ENCODE data around the gene NABP2. TPM values are rescaled to one million over a fixed set of nuclear protein-coding genes. Genes with fewer than 3 reads are reported as not detected.
A peak's percentile ranks its signal among the peaks of the same experiment; 100 is the strongest.

Gene NABP2
- total RNA-seq (2022) (55.5 and 63.3 TPM in 2 replicates), Bru-seq, nascent RNA (percentile 62 among the genes with signal in this experiment), BruChase-seq, experiment 1, labeled RNA remaining after a 6-hour chase (percentile 88 among the genes with signal in this experiment), BruChase-seq, experiment 2, labeled RNA remaining after a 2-hour chase (percentile 75 among the genes with signal in this experiment)
- long read RNA-seq, transcript NABP2-203 (6 exons, 1,775 nt): minor isoform, 9 of 60 reads
- long read RNA-seq, transcript NABP2-201 (7 exons, 1,417 nt): major isoform, 39 of 60 reads
- long read RNA-seq, partial matches to known transcripts: 1 of 60 reads
- long read RNA-seq, other reads (novel, unspliced or antisense): 8 of 60 reads

- intact Hi-C loops (cut with micrococcal nuclease; ENCODE audit: unreplicated experiment): loop anchor here (1.0 kb wide), 1 partner anchor 105 kb away; no protein-coding TSS in a partner anchor
- CTCF ChIA-PET: interaction anchor here (0.6 kb wide), 1 partner anchor 264 kb away, joined by 3 read pairs; the partner anchor contains the start of gene GLS2
- no TSS peak for BruUV-seq (replicated peaks)
Observed at GRCh38 chr12:56224102-56224701, at the start of gene NABP2. NABP2 (plus strand) TSS chr12:56224342; CDS start chr12:56224857, 515 bp downstream.

GRCh38 chr12:56178347-56178746 lies 45.8 kb upstream of the NABP2 start:
- Mint-ChIP-seq H3K4me1 (ENCODE audit: low read depth, unreplicated experiment) (no peaks in the 10 kb centered on the region), H3K27ac (ENCODE audit: unreplicated experiment) (no peak overlapping the region), H3K4me3 (ENCODE audit: low read depth, unreplicated experiment) (no peak overlapping the region), H3K36me3 (ENCODE audit: insufficient read depth, unreplicated experiment) (peaks cover 66% of the 10 kb centered on the region), H3K9me3 (ENCODE audit: low read depth, unreplicated experiment) (no peaks in the 10 kb centered on the region), H3K27me3 (ENCODE audit: unreplicated experiment) (no peaks in the 10 kb centered on the region)
- no peak for DNase-seq
- CTCF ChIA-PET: no interaction called here
- intact Hi-C loops (cut with micrococcal nuclease; ENCODE audit: unreplicated experiment): no loop called here
- no peak for TF ChIP-seq CTCF (IDR thresholded peaks at IDR 0.05; ENCODE audit: unreplicated experiment)
- no TSS peak for BruUV-seq (replicated peaks)

More at GRCh38 chr12:56224102-56224701, at the start of gene NABP2:
- Mint-ChIP-seq H3K4me1 (ENCODE audit: low read depth, unreplicated experiment) (peaks cover 17% of the 10 kb centered on the region), H3K36me3 (ENCODE audit: insufficient read depth, unreplicated experiment) (peaks cover 56% of the 10 kb centered on the region), H3K9me3 (ENCODE audit: low read depth, unreplicated experiment) (no peaks in the 10 kb centered on the region), H3K4me3 (ENCODE audit: low read depth, unreplicated experiment) (peak within 1 kb of the TSS; percentile 78), H3K27ac (ENCODE audit: unreplicated experiment) (peak within 1 kb of the TSS; percentile 73), H3K27me3 (ENCODE audit: unreplicated experiment) (no peaks in the 10 kb centered on the region)
- peak; percentile 95 for TF ChIP-seq CTCF (IDR thresholded peaks at IDR 0.05; ENCODE audit: unreplicated experiment)
- DNase-seq: peak; percentile 99

- BruUV-seq (replicated peaks): no TSS peak
- H3K4me1 Mint-ChIP-seq (ENCODE audit: low read depth, unreplicated experiment): peaks cover 28% of the 10 kb centered on the region
- no peak for DNase-seq
- H3K27me3 Mint-ChIP-seq (ENCODE audit: unreplicated experiment): no peaks in the 10 kb centered on the region
- intact Hi-C loops (cut with micrococcal nuclease; ENCODE audit: unreplicated experiment): loop anchor here (10.0 kb wide), 1 partner anchor 142 kb away; the partner anchor contains the start of gene RPS26
- H3K36me3 Mint-ChIP-seq (ENCODE audit: insufficient read depth, unreplicated experiment): peaks cover 63% of the 10 kb centered on the region
- CTCF ChIA-PET: interaction anchor here (1.4 to 3.8 kb wide), 2 partner anchors 11 to 68 kb away, joined by 3 to 53 read pairs; partner anchors contain the start of gene ZC3H10
- H3K27ac Mint-ChIP-seq (ENCODE audit: unreplicated experiment): no peak overlapping the region
- no peak for TF ChIP-seq CTCF (IDR thresholded peaks at IDR 0.05; ENCODE audit: unreplicated experiment)
- no peaks in the 10 kb centered on the region for H3K9me3 Mint-ChIP-seq (ENCODE audit: low read depth, unreplicated experiment)
- H3K4me3 Mint-ChIP-seq (ENCODE audit: low read depth, unreplicated experiment): no peak overlapping the region
Observed at GRCh38 chr12:56186957-56187356, 37.2 kb upstream of the NABP2 start.

GRCh38 chr12:56188131-56188777 lies 35.9 kb upstream of the NABP2 start:
- peaks cover 36% of the 10 kb centered on the region for H3K4me1 Mint-ChIP-seq (ENCODE audit: low read depth, unreplicated experiment)
- CTCF ChIA-PET: interaction anchor here (0.5 to 3.8 kb wide), 9 partner anchors 12 to 276 kb away, joined by 3 to 53 read pairs (median 11); partner anchors contain the start of genes RNF41 and ZC3H10
- peaks cover 58% of the 10 kb centered on the region for H3K36me3 Mint-ChIP-seq (ENCODE audit: insufficient read depth, unreplicated experiment)
- no peaks in the 10 kb centered on the region for H3K27me3 Mint-ChIP-seq (ENCODE audit: unreplicated experiment)
- DNase-seq: no peak
- H3K4me3 Mint-ChIP-seq (ENCODE audit: low read depth, unreplicated experiment): peak overlapping the region; percentile 89
- no peak for TF ChIP-seq CTCF (IDR thresholded peaks at IDR 0.05; ENCODE audit: unreplicated experiment)
- peak overlapping the region; percentile 88 for H3K27ac Mint-ChIP-seq (ENCODE audit: unreplicated experiment)
- intact Hi-C loops (cut with micrococcal nuclease; ENCODE audit: unreplicated experiment): loop anchor here (2.0 to 10.0 kb wide), 2 partner anchors 69 to 143 kb away; partner anchors contain the start of genes RPS26 and ZC3H10
- BruUV-seq (replicated peaks): no TSS peak
- H3K9me3 Mint-ChIP-seq (ENCODE audit: low read depth, unreplicated experiment): no peaks in the 10 kb centered on the region

Data from Calu3 (cell line).